ENCODE measurements around the gene CALML3.

- no peak for TF ChIP-seq POLR2A (IDR thresholded peaks at IDR 0.05)
- no peak for TF ChIP-seq EP300 (IDR thresholded peaks at IDR 0.05)
These were observed 18.5 kb upstream of the CALML3 start for GRCh38 chr10:5506246-5506645.
